Cardiac fibroblast (primary cell): ENCODE results near the gene CISTR.

Experiments used
- DNase-seq, 2 donors: peaks; one replicate each; pipeline versions ENCODE4 v3.0.0 to v3.0.0-alpha.2; 2010; ENCODE audit warnings: low read depth in 2 of 2
- H3K4me3 ChIP-seq, 2 donors: replicated peaks in 1 of 2; 1 replicate in 1 of 2; 2 replicates in 1 of 2; pipeline ENCODE4 v1.5.1; 2011; ENCODE audit warnings: low read depth in 2 of 2, low read length in 2 of 2, mild to moderate bottlenecking in 2 of 2, moderate library complexity in 1 of 2
- TF ChIP-seq, protein P1 (sequence below): IDR thresholded peaks from one replicate; pipeline ENCODE4 v1.5.1; 2011; ENCODE audit warnings: low read depth, mild to moderate bottlenecking, low read length, inconsistent platforms

CISTR gene

DNA sequence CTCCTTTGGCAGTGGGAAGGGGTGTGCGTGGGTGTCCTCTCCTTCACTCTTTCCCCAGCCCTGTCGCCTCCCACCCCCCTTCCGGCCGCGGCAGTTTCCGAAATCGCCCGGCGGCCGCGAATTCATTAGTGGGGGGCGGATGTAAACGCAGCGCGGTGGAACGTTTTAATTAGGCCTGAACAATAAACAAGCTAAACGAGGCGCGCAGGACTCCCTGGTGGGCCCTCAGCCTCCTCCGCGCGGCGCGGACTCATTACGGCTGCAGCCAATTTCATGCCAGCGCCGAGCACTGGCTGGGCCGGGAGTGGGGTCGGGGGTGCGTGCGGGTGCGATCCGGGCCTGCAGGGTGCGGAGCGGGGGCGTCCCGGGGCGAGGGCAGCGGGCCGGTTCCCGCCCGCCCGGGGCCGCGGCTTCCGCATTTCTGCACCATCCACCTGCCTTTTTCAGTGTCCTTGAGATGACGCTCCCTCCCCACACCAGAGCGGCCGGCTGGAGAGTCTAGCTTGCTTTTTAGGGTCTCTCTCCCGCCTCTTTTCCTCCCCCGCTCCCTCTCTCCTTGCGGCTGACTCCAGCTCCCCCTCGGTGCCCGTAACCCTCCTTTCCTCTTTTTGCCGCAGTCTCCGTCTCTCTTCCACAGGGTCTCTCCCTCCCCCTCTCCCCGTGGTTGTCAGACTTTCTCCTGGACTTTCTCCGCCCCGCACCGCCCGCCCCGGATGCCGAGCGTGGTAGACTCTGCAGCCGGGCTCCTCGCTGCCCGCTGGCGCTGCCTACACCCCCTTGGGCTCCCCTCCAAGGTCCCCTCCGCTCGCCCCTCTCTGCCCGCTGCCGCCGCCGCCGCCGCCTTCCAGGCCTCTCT lies at the start of gene CISTR:
Gene CISTR (minus strand): TSS at position 644 of the 856 bp plus-strand sequence.
- H3K4me3 ChIP-seq: peak within 1 kb of the TSS; percentile 26 to 40
- TF ChIP-seq, protein P1, sequence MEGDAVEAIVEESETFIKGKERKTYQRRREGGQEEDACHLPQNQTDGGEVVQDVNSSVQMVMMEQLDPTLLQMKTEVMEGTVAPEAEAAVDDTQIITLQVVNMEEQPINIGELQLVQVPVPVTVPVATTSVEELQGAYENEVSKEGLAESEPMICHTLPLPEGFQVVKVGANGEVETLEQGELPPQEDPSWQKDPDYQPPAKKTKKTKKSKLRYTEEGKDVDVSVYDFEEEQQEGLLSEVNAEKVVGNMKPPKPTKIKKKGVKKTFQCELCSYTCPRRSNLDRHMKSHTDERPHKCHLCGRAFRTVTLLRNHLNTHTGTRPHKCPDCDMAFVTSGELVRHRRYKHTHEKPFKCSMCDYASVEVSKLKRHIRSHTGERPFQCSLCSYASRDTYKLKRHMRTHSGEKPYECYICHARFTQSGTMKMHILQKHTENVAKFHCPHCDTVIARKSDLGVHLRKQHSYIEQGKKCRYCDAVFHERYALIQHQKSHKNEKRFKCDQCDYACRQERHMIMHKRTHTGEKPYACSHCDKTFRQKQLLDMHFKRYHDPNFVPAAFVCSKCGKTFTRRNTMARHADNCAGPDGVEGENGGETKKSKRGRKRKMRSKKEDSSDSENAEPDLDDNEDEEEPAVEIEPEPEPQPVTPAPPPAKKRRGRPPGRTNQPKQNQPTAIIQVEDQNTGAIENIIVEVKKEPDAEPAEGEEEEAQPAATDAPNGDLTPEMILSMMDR: no peak
- DNase-seq: no peak

DNA sequence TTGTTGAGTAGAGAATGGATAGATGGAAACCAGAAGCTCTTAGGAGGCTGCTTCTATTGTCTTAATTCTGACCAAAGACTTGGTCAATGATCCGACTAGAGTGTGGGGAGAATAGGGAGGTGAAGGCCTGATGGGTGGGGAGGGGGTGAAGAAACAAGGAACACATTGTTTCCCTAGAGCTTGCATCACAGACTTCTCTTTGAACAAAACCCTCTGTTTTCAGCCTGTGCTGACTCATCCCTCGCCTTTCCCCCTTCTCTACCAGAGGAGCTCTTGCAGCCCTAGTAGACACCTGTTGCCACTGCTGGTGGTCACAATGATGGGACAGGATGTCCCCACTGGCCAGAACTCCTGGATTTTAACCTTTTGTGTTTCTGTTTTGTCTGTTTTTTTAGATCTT lies 46.8 kb upstream of the CISTR start:
- no peak overlapping the region for H3K4me3 ChIP-seq
- DNase-seq: peak; percentile 18 to 61
- TF ChIP-seq, protein P1: no peak

DNA sequence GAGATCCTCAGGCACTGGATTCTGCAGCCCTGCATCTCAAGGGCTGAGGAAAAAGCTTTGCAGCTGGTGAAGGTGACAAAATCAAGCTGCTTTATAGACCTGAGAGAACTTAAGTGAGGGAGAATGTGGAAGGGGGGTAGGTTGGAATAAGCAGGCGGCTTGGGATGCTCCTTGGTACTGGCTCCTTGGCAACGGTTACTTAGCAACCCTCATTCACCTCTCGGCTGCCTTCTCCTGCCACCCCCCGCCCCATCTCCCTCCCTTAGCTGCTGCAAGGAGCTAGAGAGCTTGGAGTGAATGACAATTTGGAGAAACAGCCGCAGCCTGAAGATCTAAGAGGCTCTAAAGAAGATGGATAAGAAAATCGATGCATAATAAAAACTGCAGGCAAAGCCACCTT lies 44.1 kb upstream of the CISTR start:
- no peak overlapping the region for H3K4me3 ChIP-seq
- no peak for DNase-seq
- TF ChIP-seq, protein P1: no peak

DNA sequence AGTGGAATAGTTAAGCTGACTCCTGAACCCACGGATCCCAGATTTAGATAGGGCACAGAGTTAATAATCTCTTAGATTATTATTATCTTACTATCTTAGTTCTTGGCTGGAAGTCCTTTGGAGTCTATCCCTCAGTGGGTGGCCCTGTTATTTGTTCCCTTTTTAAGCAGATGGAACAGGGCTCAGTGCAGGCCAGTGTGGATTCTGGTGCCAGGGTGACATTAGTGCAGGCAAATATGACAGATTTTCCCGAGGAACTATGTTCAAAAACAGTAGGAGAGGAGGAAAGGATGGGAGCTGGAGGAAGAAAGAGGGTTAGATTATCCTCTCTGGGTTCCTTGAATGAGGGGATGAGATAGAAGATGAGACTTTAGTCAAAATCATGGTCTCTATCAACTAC lies 41.4 kb upstream of the CISTR start:
- no peak for DNase-seq
- no peak overlapping the region for H3K4me3 ChIP-seq
- TF ChIP-seq, protein P1: no peak

DNA sequence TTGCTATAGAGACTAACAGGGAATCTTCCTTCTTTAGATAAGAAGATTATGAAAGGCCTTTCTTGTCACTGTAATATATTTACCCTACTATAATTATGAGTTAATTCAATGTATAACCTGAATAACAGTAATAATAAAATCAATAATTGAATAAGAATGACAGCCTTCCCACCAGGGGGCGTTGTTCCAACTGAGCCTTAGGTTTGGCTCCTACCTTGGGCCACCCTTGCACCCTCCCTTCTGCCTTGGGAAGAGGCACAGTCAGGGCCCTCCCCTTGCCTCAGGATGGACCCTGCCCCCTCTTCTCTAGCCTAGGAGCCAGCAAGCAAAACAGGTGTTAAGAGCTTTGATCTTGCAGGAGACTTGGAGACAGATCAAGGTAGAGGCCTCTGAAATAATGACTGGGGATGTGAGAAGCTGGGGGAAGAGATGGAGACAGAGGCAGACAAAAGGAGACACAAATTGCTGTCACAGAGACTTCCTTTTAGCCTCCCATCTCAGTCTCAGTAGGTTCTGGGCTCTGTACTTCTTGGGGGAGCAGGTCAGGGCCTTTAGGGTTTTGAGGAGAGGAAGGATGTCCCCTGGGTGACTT lies 40.1 kb upstream of the CISTR start:
- no peak overlapping the region for H3K4me3 ChIP-seq
- DNase-seq: peak in 1 of 2 donors; percentile 24
- TF ChIP-seq, protein P1: peak; percentile 45

DNA sequence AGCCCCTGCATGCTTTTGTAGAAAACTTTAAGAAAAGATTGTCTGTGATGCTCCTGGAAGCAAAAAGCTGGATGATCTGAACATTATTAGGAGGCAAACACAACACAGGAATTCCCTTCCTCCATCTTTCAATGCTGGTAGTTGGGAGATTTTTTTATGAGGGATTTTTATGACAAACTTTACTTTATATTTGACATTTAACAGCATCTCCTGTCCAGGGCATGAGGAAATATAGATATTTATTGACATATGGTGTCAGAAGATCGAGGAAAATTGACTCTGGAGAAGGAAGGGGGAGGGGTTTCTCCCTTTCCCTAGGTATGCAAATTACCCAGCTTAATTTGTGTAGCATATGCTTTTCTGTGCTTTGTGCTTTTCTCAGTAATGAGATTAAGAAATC lies 37.8 kb upstream of the CISTR start:
- no peak for DNase-seq
- TF ChIP-seq, protein P1: no peak
- H3K4me3 ChIP-seq: no peak overlapping the region
